Right ventricle myocardium superior (tissue), 1 donor: Measurements from ENCODE around the gene ATF6. TPM values are rescaled to one million over a fixed set of nuclear protein-coding genes. Genes with fewer than 3 reads are reported as not detected.

Source experiments
- ATAC-seq: fragments of 200-7000 bp; cut with Tn5 transposase; one replicate; pipeline ENCODE4 v1.9.1; 2020; ENCODE audit warnings: mild to moderate bottlenecking; ENCODE audit not compliant: poor library complexity
- DNase-seq: peaks from one replicate; pipeline ENCODE4 v3.0.0-alpha.2; 2020
- intact Hi-C: fragments of 100-400 bp; cut with DNase I; formaldehyde crosslinking; loops from one replicate; pipeline ENCODE4 v1.11.2; 2022
- total RNA-seq: library from RNA; stranded (reverse); fragmentation: NEBNext Ultra II Directional; extraction: Animal tissue kit (Norgen Biotek cat#: 25700); gene quantifications from one replicate; pipeline ENCODE4 v1.2.1, GENCODE V29; 2021
- donor health status: DM: no; HTN: yes; CAD: no; lungs with severe emphysema.

The ATF6 gene
- total RNA-seq, 1 donor from 2014 or later: 12.2 TPM

GRCh38 chr1:161999301-162000052, 233.4 kb downstream of the ATF6 start:
- ATAC-seq (no peak), DNase-seq (no peak)
- intact Hi-C loops: no loop called here

- ATAC-seq (no peak), DNase-seq (no peak)
- intact Hi-C loops: no loop called here
Observed at GRCh38 chr1:162000053-162000420, 233.9 kb downstream of the ATF6 start.

- no peak for DNase-seq
- intact Hi-C loops: no loop called here
- ATAC-seq: peak; percentile 24
Observed at GRCh38 chr1:162003061-162003829, 237.1 kb downstream of the ATF6 start.

GRCh38 chr1:162003830-162004215, 237.7 kb downstream of the ATF6 start:
- intact Hi-C loops: no loop called here
- DNase-seq (peak; percentile 60), ATAC-seq (peak; percentile 76)

- no peak for ATAC-seq
- intact Hi-C loops: no loop called here
Observed at GRCh38 chr1:162004441-162004950, 238.4 kb downstream of the ATF6 start.

GRCh38 chr1:162006081-162006480, 240.0 kb downstream of the ATF6 start:
- intact Hi-C loops: no loop called here
- ATAC-seq (no peak), DNase-seq (no peak)

More at GRCh38 chr1:162004441-162004950, 238.4 kb downstream of the ATF6 start:
- DNase-seq: no peak

GRCh38 chr1:162007466-162007865, 241.3 kb downstream of the ATF6 start:
- DNase-seq (no peak), ATAC-seq (peak; percentile 8)
- intact Hi-C loops: no loop called here

- intact Hi-C loops: no loop called here
- ATAC-seq: no peak
- no peak for DNase-seq
Observed at GRCh38 chr1:162008799-162009198, 242.7 kb downstream of the ATF6 start.

- DNase-seq (peak; percentile 75), ATAC-seq (peak; percentile 72)
- intact Hi-C loops: no loop called here
Observed at GRCh38 chr1:162009501-162010174, 243.5 kb downstream of the ATF6 start.

GRCh38 chr1:162010175-162010506, 244.0 kb downstream of the ATF6 start:
- DNase-seq (no peak), ATAC-seq (no peak)
- intact Hi-C loops: no loop called here

- ATAC-seq (peak; percentile 83), DNase-seq (peak; percentile 57)
- intact Hi-C loops: no loop called here
Observed at GRCh38 chr1:162011337-162012012, 245.4 kb downstream of the ATF6 start.

- intact Hi-C loops: no loop called here
- no peak for DNase-seq
- no peak for ATAC-seq
Observed at GRCh38 chr1:162013289-162013688, 247.2 kb downstream of the ATF6 start.

Other genes starting within 250 kb of the ATF6 start
- 1.3 TPM for gene HSPA6, start 241.8 kb upstream of the ATF6 start, total RNA-seq
- gene FCGR3A, start 216.5 kb upstream of the ATF6 start, total RNA-seq: 23.0 TPM
- gene FCGR3B, start 135.1 kb upstream of the ATF6 start, total RNA-seq: 1.8 TPM
- gene FCGR2B, start 103.2 kb upstream of the ATF6 start, total RNA-seq: 17.5 TPM
- not detected for gene FCRLA, start 59.1 kb upstream of the ATF6 start, total RNA-seq
- gene FCRLB, start 44.8 kb upstream of the ATF6 start, total RNA-seq: 0.19 TPM
- 6.9 TPM for gene DUSP12, start 16.5 kb upstream of the ATF6 start, total RNA-seq